GM18907 (cell line): Measurements from ENCODE around the gene MEF2A.
A peak's percentile ranks its signal among the peaks of the same experiment; 100 is the strongest.

Experiments used
- ATAC-seq: cut with Tn5 transposase; IDR thresholded peaks from one replicate; pipeline ENCODE4 v1.9.1; 2021; ENCODE audit warnings: mild to moderate bottlenecking, moderate library complexity; ENCODE audit not compliant: unreplicated experiment

The MEF2A gene

DNA sequence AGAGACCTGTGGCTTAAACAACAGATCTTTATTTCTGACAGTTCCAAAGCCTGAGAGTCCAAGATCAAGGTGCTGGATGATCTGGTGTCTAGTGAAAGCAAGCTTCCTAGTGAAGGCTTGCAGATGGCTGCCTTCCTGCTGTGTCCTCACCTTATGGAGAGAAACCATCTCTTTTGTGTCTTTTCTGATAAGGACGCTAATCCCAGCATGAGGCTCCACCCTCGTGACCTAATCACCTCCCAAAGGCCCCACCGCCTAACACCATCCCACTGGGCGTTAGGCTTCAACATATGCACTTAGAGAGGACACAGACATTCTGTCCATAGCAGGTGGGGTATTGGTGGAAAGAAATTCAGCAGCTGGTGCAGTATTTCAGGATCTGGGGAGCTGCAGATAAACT lies 187.3 kb downstream of the MEF2A start:
- ATAC-seq: no peak

DNA sequence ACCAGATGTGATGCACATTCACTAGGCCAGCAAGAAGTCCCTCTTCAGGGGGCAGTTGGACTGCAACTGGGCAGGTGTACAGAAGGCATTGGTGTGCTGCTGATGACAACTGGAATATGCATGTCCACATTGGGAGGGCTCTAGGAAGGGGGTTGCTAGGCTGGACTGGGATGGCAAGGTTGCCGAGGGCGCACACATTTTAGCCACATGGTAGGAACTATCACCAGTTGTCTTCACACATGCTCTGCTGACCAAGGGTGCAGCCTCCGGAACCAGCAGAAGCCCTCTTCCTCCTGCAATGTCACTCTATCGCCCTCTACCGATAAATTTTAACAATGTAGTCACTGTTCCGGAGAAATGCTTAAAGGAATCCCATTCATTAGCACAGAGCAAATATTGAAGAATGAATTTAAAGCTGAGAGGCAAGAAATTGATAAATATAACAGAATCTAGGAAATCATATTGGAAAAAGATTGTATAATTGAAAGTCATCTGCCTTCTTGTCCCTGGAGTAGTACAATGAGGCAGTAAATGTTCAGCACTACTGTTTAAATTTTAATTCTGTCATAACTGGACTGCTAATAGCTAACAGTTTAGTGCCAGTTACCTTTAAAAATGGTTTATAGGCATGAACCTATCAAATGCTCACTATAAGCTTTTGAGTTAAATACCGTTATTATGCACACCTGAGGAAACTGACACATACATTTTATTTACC lies 190.1 kb downstream of the MEF2A start:
- peak; percentile 88 for ATAC-seq

DNA sequence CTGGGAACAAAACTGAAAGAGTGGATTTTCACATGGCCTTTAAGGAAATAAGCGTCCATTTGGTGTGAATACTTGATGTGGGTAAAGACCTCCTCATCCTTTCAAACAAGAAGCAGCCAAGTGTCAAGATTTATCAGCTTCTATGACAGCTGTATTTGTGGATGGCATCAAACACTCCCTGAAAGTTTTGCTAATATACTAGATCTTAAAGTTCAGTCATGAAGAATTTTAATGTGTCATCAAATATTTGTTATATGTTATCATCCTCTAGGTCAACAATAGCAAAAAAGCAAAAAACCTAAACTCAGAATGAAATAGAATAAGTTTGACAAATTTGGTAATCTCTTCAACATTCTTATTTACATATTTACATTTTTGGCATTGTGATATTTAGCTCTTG lies 196.5 kb downstream of the MEF2A start:
- ATAC-seq: no peak

DNA sequence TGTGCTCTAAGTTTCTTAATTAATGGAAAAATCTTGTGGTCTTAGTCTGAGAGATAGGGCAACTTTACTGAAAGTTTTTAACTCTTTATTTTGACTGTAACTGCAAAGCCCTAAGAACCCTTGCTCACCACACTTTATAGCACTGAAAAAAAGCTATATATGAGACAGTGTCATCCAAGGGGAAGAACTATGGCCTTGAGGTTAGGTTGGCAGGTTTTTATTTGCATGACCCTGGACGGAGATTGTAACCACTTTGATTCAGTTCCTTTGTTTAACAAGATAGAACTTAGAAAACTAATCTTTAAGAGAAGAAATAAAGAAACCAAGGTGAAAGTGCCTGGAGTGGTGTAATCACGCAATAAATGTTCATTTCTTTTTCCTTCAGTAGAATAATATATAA lies 198.0 kb downstream of the MEF2A start:
- ATAC-seq: peak; percentile 63

GRCh38 chr15:99764522-99764921 lies 198.7 kb downstream of the MEF2A start:
- no peak for ATAC-seq
